Right lobe of liver (tissue), 4 donors: Measurements from ENCODE around the gene IL1RL2.

Experiments
- CTCF ChIP-seq, 4 donors: fragments of 200-600 bp in 3 of 4; fragments of 450-650 bp in 1 of 4; IDR thresholded peaks; one replicate each; pipeline versions ENCODE4 v1.5.1 to v1.8.0; 2016 to 2022; ENCODE audit warnings: antibody characterized with exemption in 4 of 4, mild to moderate bottlenecking in 2 of 4
- POLR2A ChIP-seq: fragments of 450-650 bp; IDR thresholded peaks from one replicate; pipeline ENCODE4 v1.6.1; 2017; ENCODE audit warnings: antibody characterized with exemption, mild to moderate bottlenecking
- donor health status: DM: no; HTN: no; CAD: no.
- donor health status: DM: no; HTN: no; CAD: no.
- donor health status: DM: no; HTN: yes; CAD: no.

GRCh38 chr2:102191501-102191900, 4.7 kb downstream of the IL1RL2 start:
- TF ChIP-seq CTCF (IDR thresholded peaks at IDR 0.05), result no peak
- TF ChIP-seq POLR2A, result no peak
